K562 (cell line): ENCODE measurements around the gene GOLIM4. TPM values are rescaled to one million over a fixed set of nuclear protein-coding genes. Genes with fewer than 3 reads are reported as not detected.

Source experiments
- ARID1B ChIP-seq: fragments of 450-650 bp; IDR thresholded peaks from 2 replicates; pipeline ENCODE4 v1.6.1; 2016; ENCODE audit warnings: antibody characterized with exemption, mild to moderate bottlenecking, inconsistent platforms
- BRD4 ChIP-seq: fragments of 200-600 bp; sonication (generic); IDR thresholded peaks from 2 replicates; pipeline ENCODE4 v1.6.1; 2017; ENCODE audit warnings: inconsistent platforms
- BRF2 ChIP-seq: IDR thresholded peaks from 3 replicates; pipeline ENCODE4 v1.6.1; 2011; ENCODE audit warnings: borderline replicate concordance, mild to moderate bottlenecking; ENCODE audit not compliant: insufficient read length, insufficient read depth
- ELK1 ChIP-seq: sonication (generic); formaldehyde crosslinking; IDR thresholded peaks from 2 replicates; pipeline ENCODE4 v1.8.1; 2022; ENCODE audit warnings: missing genetic modification reagents
- EP300 ChIP-seq: IDR thresholded peaks from 2 replicates; pipeline ENCODE4 v1.6.1; 2012; ENCODE audit warnings: low read length, improper control_type of control experiment
- FOXJ2 ChIP-seq: fragments of 200-800 bp; sonication (Bioruptor generic); IDR thresholded peaks from 2 replicates; pipeline ENCODE4 v1.6.1; 2016; ENCODE audit warnings: missing genetic modification characterization, missing compliant biosample characterization
- HDAC3 ChIP-seq: fragments of 450-650 bp; IDR thresholded peaks from 2 replicates; pipeline ENCODE4 v1.6.1; 2018; ENCODE audit warnings: borderline replicate concordance, mild to moderate bottlenecking, moderate library complexity; ENCODE audit not compliant: partially characterized antibody
- IRF2 ChIP-seq: sonication (generic); formaldehyde crosslinking; IDR thresholded peaks from 2 replicates; pipeline ENCODE4 v1.8.1; 2022; ENCODE audit warnings: mild to moderate bottlenecking, missing genetic modification reagents
- KLF13 ChIP-seq: fragments of 450-650 bp; IDR thresholded peaks from 2 replicates; pipeline ENCODE4 v1.6.1; 2016; ENCODE audit warnings: missing genetic modification characterization, low read depth, mild to moderate bottlenecking, missing compliant biosample characterization, moderate library complexity, borderline replicate concordance
- KLF16 ChIP-seq: IDR thresholded peaks from 2 replicates; pipeline ENCODE4 v1.6.1; 2016; ENCODE audit warnings: antibody characterized with exemption
- NCOA4 ChIP-seq: fragments of 450-650 bp; IDR thresholded peaks from 2 replicates; pipeline ENCODE4 v1.6.1; 2018; ENCODE audit warnings: mild to moderate bottlenecking; ENCODE audit not compliant: partially characterized antibody
- NELFE ChIP-seq: IDR thresholded peaks from 2 replicates; pipeline ENCODE4 v1.6.1; 2011; ENCODE audit warnings: mild to moderate bottlenecking; ENCODE audit not compliant: insufficient read depth, insufficient read length
- NFE2 ChIP-seq: IDR thresholded peaks from 2 replicates; pipeline ENCODE4 v1.6.1; 2014; ENCODE audit warnings: antibody characterized with exemption, low read depth
- POLR3A ChIP-seq: IDR thresholded peaks from 2 replicates; pipeline ENCODE4 v1.6.1; 2011; ENCODE audit warnings: borderline replicate concordance, mild to moderate bottlenecking, moderate library complexity; ENCODE audit not compliant: insufficient read length, insufficient read depth; ENCODE audit errors: extremely low read depth
- POU5F1 ChIP-seq: fragments of 150-350 bp; IDR thresholded peaks from 2 replicates; pipeline ENCODE4 v1.6.1; 2014; ENCODE audit warnings: borderline replicate concordance, low read length, low read depth, mild to moderate bottlenecking; ENCODE audit not compliant: partially characterized antibody
- SNAPC5 ChIP-seq: fragments of 250-450 bp; sonication (Bioruptor Pico); IDR thresholded peaks from 2 replicates; pipeline ENCODE4 v1.8.0; 2021; ENCODE audit warnings: moderate library complexity, mild to moderate bottlenecking, inconsistent platforms
- STAG1 ChIP-seq: sonication (generic); formaldehyde crosslinking; IDR thresholded peaks from 2 replicates; pipeline ENCODE4 v1.5.0; 2020; ENCODE audit warnings: missing genetic modification reagents, borderline replicate concordance
- ZNF140 ChIP-seq: fragments of 250-450 bp; sonication (Bioruptor Pico); IDR thresholded peaks from 2 replicates; pipeline ENCODE4 v1.8.0; 2021; ENCODE audit warnings: moderate library complexity, mild to moderate bottlenecking, inconsistent platforms
- ZNF143 ChIP-seq: sonication (generic); formaldehyde crosslinking; IDR thresholded peaks from 2 replicates; pipeline ENCODE4 v1.9.0; 2022; ENCODE audit warnings: mild to moderate bottlenecking, missing genetic modification reagents
- ZNF57 ChIP-seq: fragments of 450-650 bp; formaldehyde crosslinking; IDR thresholded peaks from 2 replicates; pipeline ENCODE4 v1.4.0; 2020; ENCODE audit warnings: mild to moderate bottlenecking, moderate library complexity
- ZNF75A ChIP-seq: fragments of 450-650 bp; formaldehyde crosslinking; IDR thresholded peaks from 2 replicates; pipeline ENCODE4 v1.4.0; 2020; ENCODE audit warnings: mild to moderate bottlenecking
- polyA plus RNA-seq, 8 experiments: library from polyadenylated mRNA; depleted of rRNA in 4 of 8; stranded (reverse) in 5 of 8; unstranded in 3 of 8; fragments of >200 nt; fragmentation: Nextera tagmentation in 2 of 8; fragmentation: Illumina TruSeq in 1 of 8; extraction: Ambion mirVana in 2 of 8; extraction: Trizol in 1 of 8; gene quantifications; 2 replicates each; pipeline versions ENCODE4 v1.2.1 to v1.2.3, GENCODE V29; 2011 to 2014; ENCODE audit warnings: inconsistent platforms in 1 of 8, missing spikeins in 1 of 8
- total RNA-seq, 7 experiments: library from RNA; depleted of rRNA in 6 of 7; stranded (reverse); fragments of >200 nt in 6 of 7; fragmentation: Illumina TruSeq in 2 of 7; extraction: Trizol in 2 of 7; gene quantifications; 2 replicates each; pipeline versions ENCODE4 v1.2.1 to v1.2.3, GENCODE V29; 2011 to 2021; ENCODE audit warnings: low replicate concordance in 1 of 7
- TF ChIP-seq, protein P1 (sequence below): fragments of 450-650 bp; conservative IDR thresholded peaks from 2 replicates; pipeline ENCODE4 v1.6.1; 2016; ENCODE audit warnings: missing genetic modification characterization, low read depth, mild to moderate bottlenecking, control low read depth, missing compliant biosample characterization
- TF ChIP-seq, protein P2 (sequence below): fragments of 450-650 bp; formaldehyde crosslinking; IDR thresholded peaks from 2 replicates; pipeline ENCODE4 v1.4.0; 2022; ENCODE audit warnings: mild to moderate bottlenecking, moderate library complexity
- TF ChIP-seq, protein P3 (sequence below): fragments of 450-650 bp; IDR thresholded peaks from 2 replicates; pipeline ENCODE4 v1.6.1; 2018; ENCODE audit warnings: mild to moderate bottlenecking, low read depth; ENCODE audit not compliant: partially characterized antibody

GOLIM4 gene
- total and polyA plus RNA-seq, 9 of the 15 experiments (the other 6 are each of a cell fraction or from before 2014, with no cell fraction given), result 9.3 to 39.4 (median 31.0) TPM

DNA sequence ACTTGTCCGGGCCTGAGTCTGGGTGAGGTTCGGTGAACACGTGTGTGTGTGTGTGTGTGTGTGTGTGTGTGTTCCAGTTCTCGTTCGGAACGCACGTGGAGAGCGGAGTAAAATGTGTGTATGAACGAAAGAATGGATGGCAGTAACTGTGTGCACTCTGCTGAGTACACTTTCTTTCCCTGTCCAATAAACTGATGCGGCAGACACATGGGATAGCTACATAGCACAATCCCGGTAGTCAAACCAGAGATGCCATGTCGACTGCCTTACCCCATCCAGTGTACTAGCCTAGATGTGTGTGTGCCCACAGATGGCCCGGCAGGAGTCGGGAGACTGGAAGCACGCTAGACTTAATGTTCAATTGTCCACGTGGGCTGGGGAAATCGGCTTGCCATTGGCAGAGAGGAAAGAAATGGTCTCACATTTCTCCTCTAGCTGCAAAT, 507 bp upstream of the GOLIM4 start (continued):
- no peak for TF ChIP-seq STAG1
- no peak for TF ChIP-seq HDAC3
- no peak for TF ChIP-seq KLF13 (tag)
- TF ChIP-seq KLF16, result no peak
- TF ChIP-seq NCOA4, result no peak
- TF ChIP-seq ZNF143, result no peak
- TF ChIP-seq, protein P1, sequence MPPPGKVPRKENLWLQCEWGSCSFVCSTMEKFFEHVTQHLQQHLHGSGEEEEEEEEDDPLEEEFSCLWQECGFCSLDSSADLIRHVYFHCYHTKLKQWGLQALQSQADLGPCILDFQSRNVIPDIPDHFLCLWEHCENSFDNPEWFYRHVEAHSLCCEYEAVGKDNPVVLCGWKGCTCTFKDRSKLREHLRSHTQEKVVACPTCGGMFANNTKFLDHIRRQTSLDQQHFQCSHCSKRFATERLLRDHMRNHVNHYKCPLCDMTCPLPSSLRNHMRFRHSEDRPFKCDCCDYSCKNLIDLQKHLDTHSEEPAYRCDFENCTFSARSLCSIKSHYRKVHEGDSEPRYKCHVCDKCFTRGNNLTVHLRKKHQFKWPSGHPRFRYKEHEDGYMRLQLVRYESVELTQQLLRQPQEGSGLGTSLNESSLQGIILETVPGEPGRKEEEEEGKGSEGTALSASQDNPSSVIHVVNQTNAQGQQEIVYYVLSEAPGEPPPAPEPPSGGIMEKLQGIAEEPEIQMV (tag), result no peak
- TF ChIP-seq, protein P2, sequence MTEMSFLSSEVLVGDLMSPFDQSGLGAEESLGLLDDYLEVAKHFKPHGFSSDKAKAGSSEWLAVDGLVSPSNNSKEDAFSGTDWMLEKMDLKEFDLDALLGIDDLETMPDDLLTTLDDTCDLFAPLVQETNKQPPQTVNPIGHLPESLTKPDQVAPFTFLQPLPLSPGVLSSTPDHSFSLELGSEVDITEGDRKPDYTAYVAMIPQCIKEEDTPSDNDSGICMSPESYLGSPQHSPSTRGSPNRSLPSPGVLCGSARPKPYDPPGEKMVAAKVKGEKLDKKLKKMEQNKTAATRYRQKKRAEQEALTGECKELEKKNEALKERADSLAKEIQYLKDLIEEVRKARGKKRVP, result peak; percentile 29; the same call in 1 of the 2 replicates
- TF ChIP-seq POU5F1, result no peak
- no peak for TF ChIP-seq EP300
- no peak for TF ChIP-seq NELFE
- no peak for TF ChIP-seq ELK1 (CRISPR knock-in tag)
- TF ChIP-seq, protein P3, sequence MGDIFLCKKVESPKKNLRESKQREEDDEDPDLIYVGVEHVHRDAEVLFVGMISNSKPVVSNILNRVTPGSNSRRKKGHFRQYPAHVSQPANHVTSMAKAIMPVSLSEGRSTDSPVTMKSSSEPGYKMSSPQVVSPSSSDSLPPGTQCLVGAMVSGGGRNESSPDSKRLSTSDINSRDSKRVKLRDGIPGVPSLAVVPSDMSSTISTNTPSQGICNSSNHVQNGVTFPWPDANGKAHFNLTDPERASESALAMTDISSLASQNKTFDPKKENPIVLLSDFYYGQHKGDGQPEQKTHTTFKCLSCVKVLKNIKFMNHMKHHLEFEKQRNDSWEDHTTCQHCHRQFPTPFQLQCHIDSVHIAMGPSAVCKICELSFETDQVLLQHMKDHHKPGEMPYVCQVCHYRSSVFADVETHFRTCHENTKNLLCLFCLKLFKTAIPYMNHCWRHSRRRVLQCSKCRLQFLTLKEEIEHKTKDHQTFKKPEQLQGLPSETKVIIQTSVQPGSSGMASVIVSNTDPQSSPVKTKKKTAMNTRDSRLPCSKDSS, result no peak
- no peak for TF ChIP-seq FOXJ2 (tag)
- TF ChIP-seq ARID1B, result no peak
- no peak for TF ChIP-seq ZNF140 (CRISPR knock-in tag)
- no peak for TF ChIP-seq BRF2
- TF ChIP-seq POLR3A, result no peak
- TF ChIP-seq ZNF75A (CRISPR knock-in tag), result no peak
- TF ChIP-seq ZNF57 (CRISPR knock-in tag), result no peak
- TF ChIP-seq NFE2, result no peak
- TF ChIP-seq IRF2, result no peak
- no peak for TF ChIP-seq SNAPC5
- no peak for TF ChIP-seq BRD4
